Astrocyte of the hippocampus (primary cell): ENCODE results near the gene SPINK14.

Experiments
- DNase-seq: peaks from one replicate; pipeline ENCODE4 v3.0.0; 2011; ENCODE audit warnings: low read depth, low spot score

Gene SPINK14

GRCh38 chr5:148168246-148168645 lies at the start of gene SPINK14:
SPINK14 (plus strand) TSS chr5:148168546; CDS start chr5:148169733, 1,187 bp downstream.
- DNase-seq = no peak

GRCh38 chr5:148120317-148120716 lies 48.0 kb upstream of the SPINK14 start:
- DNase-seq = no peak

GRCh38 chr5:148125641-148126040 lies 42.7 kb upstream of the SPINK14 start:
- DNase-seq = peak; percentile 3

GRCh38 chr5:148135091-148136048 lies 33.0 kb upstream of the SPINK14 start:
- DNase-seq = no peak

- DNase-seq = no peak
Measured at GRCh38 chr5:148140846-148141245, 27.5 kb upstream of the SPINK14 start.

GRCh38 chr5:148141645-148142044 lies 26.7 kb upstream of the SPINK14 start:
- DNase-seq = no peak

GRCh38 chr5:148145916-148146315 lies 22.4 kb upstream of the SPINK14 start:
- DNase-seq = peak; percentile 18

- DNase-seq = no peak
Measured at GRCh38 chr5:148146487-148146886, 21.9 kb upstream of the SPINK14 start.

GRCh38 chr5:148147415-148147814 lies 20.9 kb upstream of the SPINK14 start:
- DNase-seq = no peak

- no peak for DNase-seq
Measured at GRCh38 chr5:148151872-148152271, 16.5 kb upstream of the SPINK14 start.

- DNase-seq = no peak
Measured at GRCh38 chr5:148152781-148153180, 15.6 kb upstream of the SPINK14 start.

- DNase-seq = no peak
Measured at GRCh38 chr5:148156609-148157008, 11.7 kb upstream of the SPINK14 start.

- no peak for DNase-seq
Measured at GRCh38 chr5:148162038-148162437, 6.3 kb upstream of the SPINK14 start.

- no peak for DNase-seq
Measured at GRCh38 chr5:148163345-148163744, 5.0 kb upstream of the SPINK14 start.

GRCh38 chr5:148166550-148167283 lies 1.6 kb upstream of the SPINK14 start:
- DNase-seq = no peak

- no peak for DNase-seq
Measured at GRCh38 chr5:148172377-148172776, 4.0 kb downstream of the SPINK14 start.

- DNase-seq = no peak
Measured at GRCh38 chr5:148176480-148176879, 8.1 kb downstream of the SPINK14 start.

- no peak for DNase-seq
Measured at GRCh38 chr5:148177207-148177606, 8.9 kb downstream of the SPINK14 start.

GRCh38 chr5:148179234-148179824 lies 11.0 kb downstream of the SPINK14 start:
- peak; percentile 66 for DNase-seq

- DNase-seq = peak; percentile 72
Measured at GRCh38 chr5:148186248-148187003, 18.1 kb downstream of the SPINK14 start.

GRCh38 chr5:148191010-148191409 lies 22.7 kb downstream of the SPINK14 start:
- no peak for DNase-seq
